SU-DHL-6 (cell line): ENCODE measurements around the gene GTF2IRD1.
A peak's percentile ranks its signal among the peaks of the same experiment; 100 is the strongest.

ENCODE experiments used
- CTCF ChIP-seq: fragments of 200-600 bp; sonication (generic); IDR thresholded peaks from one replicate; pipeline ENCODE4 v1.5.1; 2017; ENCODE audit warnings: antibody characterized with exemption, mild to moderate bottlenecking, low read length, moderate library complexity; ENCODE audit not compliant: insufficient read depth, poor library complexity, severe bottlenecking
- EZH2phosphoT487 ChIP-seq: fragments of 200-600 bp; sonication (generic), shearing (Covaris generic); conservative IDR thresholded peaks from 2 replicates; pipeline ENCODE4 v1.6.1; 2018; ENCODE audit warnings: mild to moderate bottlenecking, antibody characterized with exemption, low read length, moderate library complexity, mixed read lengths

GRCh38 chr7:74449809-74450397 lies 3.8 kb upstream of the GTF2IRD1 start:
- TF ChIP-seq CTCF (peak; percentile 81), EZH2phosphoT487 (no peak)
